HG03565 (cell line): Measurements from ENCODE around the gene ASB15.
"Not testable (repeated sequence)": the region's sequence is repeated elsewhere in the genome, so short reads cannot be mapped to it uniquely, and the experiment has no call there.

ENCODE experiments used
- ATAC-seq: cut with Tn5 transposase; IDR thresholded peaks from one replicate; pipeline ENCODE4 v1.9.1; 2021; ENCODE audit warnings: mild to moderate bottlenecking, moderate library complexity; ENCODE audit not compliant: unreplicated experiment

Gene ASB15

DNA sequence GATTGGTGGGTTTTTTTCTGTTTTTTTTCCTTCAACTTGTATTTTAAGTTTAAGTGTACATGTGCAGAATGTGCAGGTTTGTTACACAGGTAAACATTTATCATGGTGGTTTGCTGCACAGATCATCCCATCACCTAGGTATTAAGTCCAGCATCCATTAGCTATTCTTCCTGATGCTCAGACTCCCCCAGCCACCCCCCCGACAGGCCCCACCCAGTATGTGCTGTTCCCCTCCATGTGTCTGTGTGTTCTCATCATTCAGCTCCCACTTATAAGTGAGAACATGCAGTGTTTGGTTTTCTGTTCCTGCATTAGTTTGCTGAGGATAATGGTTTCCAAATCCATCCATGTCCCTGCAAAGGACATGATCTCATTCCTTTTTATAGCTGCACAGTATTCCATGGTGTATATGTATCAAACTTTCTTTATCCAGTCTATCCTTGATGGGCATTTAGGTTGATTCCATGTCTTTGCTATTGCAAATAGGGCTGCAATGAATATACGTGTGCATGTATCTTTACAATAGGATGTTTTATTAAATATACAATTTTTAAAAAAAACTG, 32.5 kb downstream of the ASB15 start:
- ATAC-seq, result not testable (repeated sequence)

DNA sequence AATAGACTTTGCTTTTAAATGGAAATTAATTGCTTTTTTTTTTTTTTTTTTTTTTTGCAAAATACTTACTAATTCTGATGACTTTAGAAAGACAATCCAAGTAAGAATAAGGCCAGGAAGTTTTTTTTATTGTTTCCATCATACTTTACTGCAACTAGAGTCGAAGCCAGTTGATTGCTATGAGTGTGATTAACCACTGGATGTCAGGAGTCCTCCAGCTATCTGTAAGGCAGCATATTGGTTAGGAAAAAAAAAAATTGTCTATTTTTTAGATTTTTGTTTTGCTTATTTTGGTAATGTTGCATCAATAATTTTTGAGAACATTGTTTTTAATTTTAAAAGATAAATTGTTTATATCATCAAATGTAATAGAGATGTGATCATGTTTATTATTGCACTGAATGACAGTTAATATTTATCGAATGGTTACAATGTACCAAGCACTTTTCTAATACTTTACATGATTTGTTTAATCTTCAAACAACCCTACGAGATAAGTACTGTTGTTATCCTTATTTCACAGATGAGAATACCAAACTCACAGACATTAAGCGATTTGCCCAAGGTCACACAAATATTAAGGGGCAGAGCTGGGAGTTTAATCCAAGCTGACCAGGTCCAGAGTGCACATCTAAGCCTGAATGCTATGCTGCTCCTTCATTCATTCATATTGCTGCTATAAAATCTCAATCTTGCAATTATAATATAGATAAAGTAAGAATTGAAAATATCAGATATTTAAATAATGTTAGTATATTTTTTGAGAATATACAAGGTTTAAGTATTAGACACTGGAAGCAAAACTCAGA, 34.1 kb downstream of the ASB15 start:
- ATAC-seq, result no peak

DNA sequence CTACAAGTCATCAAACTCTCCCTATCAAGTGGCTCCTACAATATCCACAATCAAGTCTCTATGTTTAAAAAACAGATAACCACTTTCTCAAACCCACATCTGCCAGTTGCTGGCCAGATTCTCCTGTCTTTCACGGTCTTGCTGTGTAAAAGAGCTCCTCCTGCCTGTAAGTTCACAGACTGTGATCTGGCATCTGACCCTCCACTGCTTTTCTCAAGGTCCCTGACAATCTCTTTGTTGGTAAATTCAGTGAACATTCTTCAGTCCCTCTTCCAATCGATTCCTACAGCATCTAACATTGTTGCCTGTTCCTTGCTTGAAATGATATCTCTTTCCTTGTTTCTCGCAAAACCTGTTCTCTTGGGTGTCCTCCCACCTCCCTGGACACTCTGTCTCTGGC, 35.6 kb downstream of the ASB15 start:
- no peak for ATAC-seq

DNA sequence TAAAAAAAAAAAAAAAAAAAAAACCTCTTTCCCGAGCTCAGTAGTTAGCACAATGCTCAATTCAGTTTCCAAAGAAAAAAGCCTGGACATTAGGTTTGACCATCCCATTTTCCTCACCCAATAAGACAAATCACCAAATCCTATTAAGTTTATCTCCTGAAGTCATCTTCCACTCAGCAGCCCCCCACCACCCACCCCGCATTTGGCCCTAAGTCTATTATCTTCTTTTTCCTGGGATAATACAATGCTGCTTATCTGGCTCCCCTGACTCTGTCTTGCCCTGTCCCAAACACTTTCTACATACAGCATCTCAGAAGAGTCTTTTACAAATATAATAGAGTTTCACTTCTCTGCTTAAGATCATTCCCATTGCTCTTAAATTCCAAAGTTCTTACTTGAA, 36.3 kb downstream of the ASB15 start:
- no peak for ATAC-seq

DNA sequence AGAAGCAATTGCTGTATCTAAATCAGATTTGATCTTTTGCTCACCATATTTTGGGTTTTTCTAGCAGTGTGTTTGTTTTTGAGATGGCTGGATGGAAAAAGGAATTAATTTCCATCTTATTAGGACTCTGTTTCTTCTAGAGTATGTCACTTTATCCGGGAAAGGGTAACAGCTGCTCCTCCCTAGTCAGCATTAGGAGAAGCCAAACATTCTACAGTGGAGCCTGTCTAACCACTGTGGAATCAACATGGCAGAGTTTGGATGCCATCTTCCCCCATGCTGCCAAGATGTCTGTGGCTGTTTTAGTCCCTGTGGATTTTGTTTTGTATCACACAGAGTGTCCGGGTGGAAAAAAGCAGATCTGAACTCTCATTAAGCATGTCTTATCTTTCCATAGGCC, 38.0 kb downstream of the ASB15 start:
- no peak for ATAC-seq

DNA sequence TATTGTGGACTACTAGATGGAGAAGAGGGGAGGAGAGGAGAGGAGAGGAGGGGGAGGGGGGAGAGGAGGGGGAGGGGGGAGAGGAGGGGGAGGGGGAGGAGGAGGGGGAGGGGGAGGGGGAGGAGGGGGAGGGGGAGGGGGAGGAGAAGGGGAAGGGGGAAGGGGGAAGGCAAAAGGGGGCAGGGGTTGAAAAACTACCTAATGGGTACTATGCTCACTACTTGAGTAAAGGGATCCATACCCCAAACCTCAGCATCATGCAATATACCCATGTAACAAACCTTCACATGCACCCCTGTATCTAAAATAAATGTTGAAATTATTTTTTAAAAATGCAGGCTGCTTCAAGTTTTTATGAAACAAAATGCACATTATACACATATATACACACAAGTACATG, 39.0 kb downstream of the ASB15 start:
- no peak for ATAC-seq

DNA sequence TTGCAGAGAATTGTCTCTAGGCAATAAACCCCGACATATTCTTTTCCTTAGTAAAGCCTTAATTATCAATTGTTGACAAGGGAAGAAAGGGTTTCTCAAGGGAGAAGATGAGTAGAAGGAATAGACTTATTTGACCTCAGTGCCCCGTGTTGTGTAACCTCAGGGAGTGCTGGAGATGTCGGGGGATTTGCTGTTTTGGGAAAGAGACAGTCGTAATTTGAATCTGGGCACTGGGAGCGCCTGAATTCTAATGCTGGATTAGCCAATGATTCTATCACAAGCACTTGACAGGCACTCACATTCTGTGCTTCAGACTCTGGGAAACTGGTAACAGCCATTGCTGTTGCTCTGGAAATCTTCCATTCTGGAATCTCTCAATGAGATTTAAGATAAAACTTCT, 40.3 kb downstream of the ASB15 start:
- ATAC-seq, result no peak

DNA sequence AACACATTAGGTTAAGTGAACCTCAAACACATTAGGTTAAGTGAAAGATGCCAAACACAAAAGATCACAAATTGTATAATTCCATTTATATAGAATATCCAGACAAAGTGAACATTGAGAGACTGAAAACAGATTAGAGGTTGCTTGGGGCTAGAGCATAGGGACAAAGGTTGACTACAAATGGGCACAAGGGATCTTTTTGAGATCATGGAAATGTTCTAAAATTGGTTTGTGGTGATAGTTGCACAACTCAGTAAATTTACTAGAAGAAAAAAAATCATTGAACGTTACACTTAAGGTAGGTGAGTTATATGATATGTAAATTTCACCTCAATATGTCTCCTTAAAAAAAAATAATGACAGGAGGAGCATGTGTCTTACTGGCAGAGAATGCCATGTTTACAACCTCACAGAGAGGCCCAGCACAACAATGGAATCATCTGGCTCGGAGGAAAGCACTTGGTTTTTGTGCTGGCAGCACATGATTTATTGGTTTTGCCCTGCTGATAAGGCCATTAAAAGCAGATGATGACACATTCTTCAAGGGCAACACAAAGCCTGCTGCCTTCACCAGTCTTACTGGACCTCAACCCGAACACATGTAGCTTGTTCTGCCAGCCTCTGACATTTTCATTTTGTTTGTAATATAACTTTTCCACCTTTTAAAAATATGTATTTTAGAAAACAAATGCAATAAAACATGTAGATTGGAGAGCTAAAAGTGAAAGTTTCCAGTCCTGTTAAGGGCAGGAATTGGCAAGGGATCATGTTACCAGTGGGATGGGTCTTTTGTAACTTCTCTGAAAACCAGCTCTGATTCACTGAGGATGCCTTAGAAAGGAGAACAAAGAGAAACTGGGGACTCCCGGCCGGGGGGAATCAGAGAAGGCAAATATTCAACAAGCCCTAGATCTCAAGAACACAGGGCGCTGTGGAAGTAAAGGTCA, 42.1 kb downstream of the ASB15 start:
- ATAC-seq, result no peak

DNA sequence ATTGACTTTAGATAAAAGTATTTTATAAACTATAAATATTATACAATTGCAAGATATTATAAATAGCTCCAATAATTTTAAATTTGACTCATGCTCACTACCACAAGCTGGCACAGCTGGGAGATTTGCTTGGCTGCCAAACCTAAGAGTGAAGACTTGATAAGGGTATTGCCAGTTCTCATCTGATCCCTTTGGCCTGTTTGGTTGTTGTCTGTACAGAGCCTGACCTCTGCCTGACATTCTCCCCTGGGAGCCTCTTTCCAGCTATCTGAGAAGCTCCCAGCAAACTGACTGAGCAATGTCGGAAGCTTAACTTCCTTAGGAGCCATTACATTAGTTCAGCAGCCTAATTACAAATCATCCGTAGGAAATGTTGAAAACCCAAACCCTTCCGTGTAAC, 43.9 kb downstream of the ASB15 start:
- ATAC-seq, result no peak

DNA sequence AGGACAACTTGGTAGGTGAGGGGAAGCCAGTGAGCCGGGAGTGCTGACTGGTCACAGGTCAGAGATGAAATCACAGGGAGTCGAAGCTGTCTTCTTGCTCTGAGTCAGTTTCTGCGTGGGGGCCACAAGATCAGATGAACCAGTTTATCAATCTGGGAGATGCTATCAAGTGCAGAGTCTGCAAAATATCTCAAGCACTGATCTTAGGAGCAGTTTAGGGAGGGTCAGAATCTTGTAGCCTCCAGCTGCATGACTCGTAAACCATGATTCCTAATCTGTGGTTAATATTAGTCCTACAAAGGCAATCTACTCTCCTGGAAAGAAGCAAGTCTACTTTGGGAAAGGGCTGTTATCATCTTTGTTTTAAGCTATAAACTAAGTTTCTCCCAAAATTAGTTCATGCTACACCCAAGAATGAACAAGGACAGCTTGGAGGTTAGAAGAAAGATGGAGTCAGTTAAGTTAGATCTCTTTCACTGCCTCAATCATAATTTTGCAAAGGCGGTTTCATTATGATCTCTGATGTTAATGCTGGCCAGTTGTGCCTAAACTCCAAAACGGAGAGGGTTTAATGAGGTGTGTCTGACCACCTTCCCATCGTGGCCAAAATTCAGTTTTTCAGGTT, 45.6 kb downstream of the ASB15 start:
- no peak for ATAC-seq

DNA sequence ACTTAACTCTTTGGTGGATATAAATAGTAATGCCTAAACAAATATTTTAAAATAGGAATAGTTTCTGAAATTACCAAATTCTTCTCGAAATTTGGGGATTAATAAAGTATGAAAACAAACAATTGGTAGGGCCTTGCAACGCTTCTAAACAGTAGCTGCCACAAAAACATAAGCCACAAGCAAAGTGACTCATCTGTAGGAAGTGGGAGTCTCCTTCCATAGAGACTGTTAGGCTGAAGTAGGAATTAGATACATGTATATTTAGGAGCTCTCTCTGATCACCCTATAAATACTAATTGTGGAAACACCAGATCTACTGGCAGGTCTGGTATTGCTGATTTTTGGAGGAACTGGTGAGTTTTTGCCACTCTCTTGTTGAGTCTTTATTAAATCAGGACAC, 48.3 kb downstream of the ASB15 start:
- no peak for ATAC-seq

DNA sequence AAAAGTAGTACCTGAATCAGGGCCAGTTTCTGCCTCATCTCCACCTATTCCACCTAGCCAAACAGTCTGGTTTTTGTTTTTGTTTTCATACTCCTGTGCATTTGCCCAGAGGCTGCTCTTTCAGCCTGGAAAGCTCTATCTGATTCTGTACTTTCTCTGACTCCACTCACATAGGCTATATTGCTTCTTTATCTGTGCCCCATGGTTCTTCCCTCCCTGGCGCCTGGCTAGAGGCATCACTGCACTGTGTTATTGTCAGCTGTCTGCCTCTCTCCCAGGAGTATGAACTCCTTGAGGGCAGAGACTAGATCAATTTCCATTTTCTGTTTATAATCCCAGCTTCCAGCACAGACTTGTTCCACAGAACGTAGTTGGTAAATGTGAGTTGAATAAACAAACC, 49.0 kb downstream of the ASB15 start:
- no peak for ATAC-seq

DNA sequence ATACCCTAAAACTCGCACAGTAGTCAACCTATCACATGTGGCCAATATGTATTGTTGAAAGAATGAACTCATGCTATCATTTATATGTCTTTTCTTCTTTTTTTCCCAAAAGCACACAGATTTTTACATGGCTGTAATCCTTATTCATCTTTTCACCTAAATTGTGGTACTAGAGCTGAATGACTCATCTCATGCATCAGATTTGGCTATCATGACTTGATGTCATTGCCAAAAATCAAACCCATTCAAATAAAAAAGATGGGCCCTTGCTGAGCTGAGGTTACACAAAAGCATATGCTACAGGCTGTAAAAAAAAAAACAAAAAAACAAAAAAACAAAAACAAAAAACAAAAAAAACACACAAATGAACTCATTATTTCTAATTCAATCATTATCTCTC, 50.8 kb downstream of the ASB15 start:
- ATAC-seq, result no peak

DNA sequence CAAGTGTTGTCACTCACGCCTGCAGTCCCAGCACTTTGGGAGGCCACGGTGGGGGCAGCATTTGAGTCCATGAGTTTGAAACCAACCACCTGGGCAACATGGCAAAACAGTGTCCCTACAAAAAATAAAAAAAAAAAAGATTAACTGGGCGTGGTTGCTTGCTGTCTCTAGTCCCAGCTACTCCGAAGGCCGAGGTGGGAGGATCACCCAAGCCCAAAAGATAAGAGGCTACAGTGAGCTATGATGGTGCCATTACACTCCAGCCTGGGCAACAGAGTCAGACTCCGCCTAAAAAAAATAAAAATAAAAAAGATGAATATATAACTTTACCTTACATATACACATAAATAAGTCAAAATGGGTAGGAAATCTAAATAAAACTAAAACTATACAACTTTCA, 51.5 kb downstream of the ASB15 start:
- no peak for ATAC-seq

DNA sequence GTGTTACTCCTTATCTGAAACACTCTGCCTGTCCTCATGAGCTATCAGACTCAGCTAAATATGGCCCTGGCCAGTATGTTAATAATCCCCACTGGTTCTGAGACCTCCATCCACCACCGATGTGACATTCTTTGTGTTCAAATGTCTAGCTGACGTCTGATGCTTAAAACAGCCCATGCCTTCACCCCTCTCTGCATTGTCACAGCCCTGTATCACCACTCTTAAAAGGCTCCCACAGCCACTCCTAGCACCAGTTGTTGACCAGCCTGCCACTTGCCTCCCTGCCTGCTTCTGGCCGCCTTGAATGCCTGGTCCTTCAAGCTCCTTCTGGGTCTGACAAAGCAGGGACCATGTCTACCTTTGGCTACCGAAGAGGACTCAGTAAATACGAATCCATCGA, 54.0 kb downstream of the ASB15 start, which contains the start of gene LMOD2:
Gene LMOD2 (plus strand): TSS at position 253 of the 400 bp plus-strand sequence. CDS start 98 bp downstream, at position 351.
- ATAC-seq, result no peak

DNA sequence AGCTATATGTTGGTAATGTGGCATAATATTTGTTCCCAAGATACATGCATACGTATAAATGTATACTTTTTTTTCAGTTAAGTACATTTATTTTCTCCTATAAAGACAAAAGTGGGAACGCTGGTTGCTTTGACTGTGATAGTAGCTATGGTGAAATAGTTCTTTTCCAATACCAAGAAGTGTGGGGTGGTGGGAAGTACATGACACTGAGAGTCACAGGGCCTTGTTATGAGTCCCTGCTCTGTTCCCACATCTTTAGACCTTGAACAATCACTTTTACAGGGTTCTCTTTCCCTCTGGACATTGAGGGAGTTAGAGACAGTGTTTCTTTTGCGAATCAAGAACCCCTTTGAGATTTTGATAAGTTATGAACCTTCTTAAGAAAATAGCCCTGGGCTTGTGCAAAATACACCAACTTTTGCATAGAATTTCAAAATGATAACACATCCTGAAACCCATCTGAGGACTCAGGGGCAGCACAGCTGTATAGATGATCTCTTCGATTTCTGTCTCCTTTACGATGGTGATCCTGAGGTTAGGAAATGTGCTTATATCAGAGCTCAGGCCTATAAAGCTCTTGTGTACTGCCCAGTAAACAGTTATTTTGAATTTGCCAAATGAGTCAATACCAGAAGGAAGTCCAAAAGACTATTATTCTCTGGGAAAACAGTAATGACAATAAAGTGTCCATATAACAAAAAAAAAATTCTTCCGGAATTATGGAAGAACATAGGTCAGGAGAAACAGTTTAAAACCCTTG, 55.1 kb downstream of the ASB15 start:
- ATAC-seq, result no peak

DNA sequence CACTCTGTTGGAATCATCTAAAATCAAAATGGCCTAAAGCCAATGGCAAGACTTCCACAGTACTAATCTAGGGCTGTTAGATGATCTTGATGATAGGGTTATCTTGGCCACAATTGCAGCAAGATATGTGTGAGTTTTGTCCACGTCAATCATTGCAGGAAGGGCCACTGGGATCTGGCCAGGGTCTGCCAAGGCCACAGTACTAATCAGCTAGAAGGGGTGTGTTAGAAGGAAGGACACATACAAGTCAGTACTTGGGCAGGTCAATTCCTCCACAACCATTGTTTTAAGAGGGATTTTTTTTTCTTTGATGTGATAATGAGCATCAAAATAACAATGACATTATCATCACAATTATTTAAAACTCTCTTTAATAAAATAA, 55.7 kb downstream of the ASB15 start:
- ATAC-seq, result no peak

DNA sequence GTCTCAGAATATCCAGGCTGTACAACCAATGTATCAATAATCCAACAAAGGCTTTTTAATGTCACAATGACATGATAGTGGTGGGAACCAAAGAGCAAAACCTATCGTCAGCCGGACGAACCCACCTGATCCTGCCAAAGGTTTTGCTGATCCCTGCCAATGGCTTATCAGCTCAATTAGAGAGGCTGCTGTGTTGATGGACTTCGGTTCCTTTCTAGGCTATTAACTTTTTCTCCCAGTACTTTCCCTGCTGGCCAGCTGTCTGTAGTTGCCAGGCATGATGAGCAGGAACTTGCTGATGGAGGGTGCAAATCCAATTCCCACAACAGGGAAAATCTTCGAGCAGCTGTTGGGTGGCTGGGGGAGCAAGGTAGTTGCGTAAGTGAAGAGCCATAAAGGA, 56.4 kb downstream of the ASB15 start:
- no peak for ATAC-seq

DNA sequence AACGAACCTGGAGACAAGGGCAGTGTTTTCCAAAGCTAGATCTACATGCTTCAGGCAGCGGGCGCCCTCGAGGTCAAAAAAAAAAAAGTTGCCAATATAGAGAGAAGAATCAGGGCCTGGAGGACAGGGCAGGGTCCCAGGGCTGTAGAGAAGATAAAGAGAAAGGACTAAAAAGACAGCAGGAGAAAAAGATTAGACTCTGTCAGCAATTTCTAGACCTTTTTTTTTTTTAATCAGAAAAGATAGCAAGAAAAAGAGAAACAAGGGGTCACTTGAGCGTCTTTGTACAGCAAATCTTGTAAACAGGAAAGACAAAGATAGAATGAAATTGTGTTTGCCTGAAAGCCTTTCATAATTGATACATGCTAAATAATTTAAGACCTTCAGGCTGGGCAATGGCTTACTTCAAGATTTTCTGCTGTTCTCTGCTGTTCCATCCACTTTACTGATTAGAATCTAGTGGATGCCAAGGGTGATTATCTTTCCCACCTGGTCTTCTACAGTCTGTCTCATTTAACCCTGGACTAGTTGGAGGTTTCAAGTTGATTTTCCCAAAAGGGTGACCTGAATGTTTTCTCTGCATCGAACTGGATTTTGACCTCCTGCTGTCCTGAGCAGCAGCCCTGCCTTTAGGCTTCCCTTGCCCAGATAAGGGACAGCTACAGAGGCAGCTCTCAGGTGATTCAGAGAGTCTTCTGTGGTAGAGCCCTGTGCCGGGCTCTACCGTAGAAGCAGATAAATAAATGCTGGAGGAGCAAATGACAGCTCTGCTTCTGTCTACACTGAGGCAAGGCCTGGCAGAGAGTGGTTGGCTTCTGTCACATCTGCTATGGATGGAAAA, 59.1 kb downstream of the ASB15 start:
- no peak for ATAC-seq

DNA sequence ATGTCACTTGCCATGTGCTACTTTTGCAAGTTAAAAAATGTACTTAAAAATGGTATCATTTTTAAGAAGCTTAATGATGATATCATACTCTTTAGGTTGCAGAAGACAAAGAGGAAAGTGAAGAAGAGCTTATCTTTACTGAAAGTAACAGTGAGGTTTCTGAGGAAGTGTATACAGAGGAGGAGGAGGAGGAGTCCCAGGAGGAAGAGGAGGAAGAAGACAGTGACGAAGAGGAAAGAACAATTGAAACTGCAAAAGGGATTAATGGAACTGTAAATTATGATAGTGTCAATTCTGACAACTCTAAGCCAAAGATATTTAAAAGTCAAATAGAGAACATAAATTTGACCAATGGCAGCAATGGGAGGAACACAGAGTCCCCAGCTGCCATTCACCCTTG, 60.1 kb downstream of the ASB15 start:
- ATAC-seq, result no peak
